Small intestine (tissue), 7 donors: ENCODE data around the gene CCNI2. TPM values are rescaled to one million over a fixed set of nuclear protein-coding genes. Genes with fewer than 3 reads are reported as not detected.
"Not testable (repeated sequence)": the region's sequence is repeated elsewhere in the genome, so short reads cannot be mapped to it uniquely, and the experiment has no call there.

Experiments
- DNase-seq, 2 donors: peaks; one replicate each; pipeline versions ENCODE4 v3.0.0 to v3.0.0-alpha.2; 2013
- FAIRE-seq: peaks from 2 replicates; lab custom pipeline; 2012; peaks lifted over from hg19 to GRCh38; lab: Jason Lieb, UNC
- H3K27ac ChIP-seq, 3 donors: one replicate each; pipeline ENCODE4 v1.5.1; 2013; ENCODE audit warnings: low read length in 2 of 3, mild to moderate bottlenecking in 2 of 3, control low read depth in 1 of 3, inconsistent platforms in 1 of 3, low read depth in 1 of 3, moderate library complexity in 1 of 3
- H3K27me3 ChIP-seq, 3 donors: one replicate each; pipeline ENCODE4 v1.6.1; 2013; ENCODE audit warnings: low read length in 3 of 3, inconsistent platforms in 1 of 3; ENCODE audit not compliant: control insufficient read depth in 3 of 3, insufficient read depth in 3 of 3
- H3K36me3 ChIP-seq, 3 donors: one replicate each; pipeline ENCODE4 v1.6.1; 2013; ENCODE audit warnings: low read length in 3 of 3, inconsistent platforms in 1 of 3, low read depth in 1 of 3, mild to moderate bottlenecking in 1 of 3, moderate library complexity in 1 of 3; ENCODE audit not compliant: control insufficient read depth in 3 of 3, insufficient read depth in 2 of 3
- H3K4me1 ChIP-seq, 3 donors: one replicate each; pipeline ENCODE4 v1.6.1; 2013; ENCODE audit warnings: low read length in 2 of 3, inconsistent platforms in 1 of 3, low read depth in 1 of 3, mild to moderate bottlenecking in 1 of 3, moderate library complexity in 1 of 3; ENCODE audit not compliant: control insufficient read depth in 3 of 3, insufficient read depth in 2 of 3
- H3K4me3 ChIP-seq, 3 donors: one replicate each; pipeline ENCODE4 v1.5.1; 2013; ENCODE audit warnings: low read length in 3 of 3, control low read depth in 1 of 3, inconsistent platforms in 1 of 3, low read depth in 1 of 3, mild to moderate bottlenecking in 1 of 3, moderate library complexity in 1 of 3
- H3K9me3 ChIP-seq, 2 donors: one replicate each; pipeline ENCODE4 v1.6.1; 2013; ENCODE audit warnings: low read depth in 1 of 2, low read length in 1 of 2; ENCODE audit not compliant: control insufficient read depth in 2 of 2, insufficient read depth in 1 of 2
- WGBS, 3 donors: extraction: QIAGEN DNeasy Blood & Tissue Kit; methylation state at CpG; one replicate each; pipeline ENCODE4 v1.1.7; 2013; 5-methylcytosine and 5-hydroxymethylcytosine counted together
- polyA plus RNA-seq, 4 donors: library from polyadenylated mRNA; stranded (reverse) in 3 of 4; unstranded in 1 of 4; fragments of 200-250 nt in 3 of 4; fragments of 120-200 nt in 1 of 4; gene quantifications; one replicate each; pipeline versions ENCODE4 v1.2.1 to v1.2.3, GENCODE V29; 2013
- donor health status: healthy with polysubstance abuse.
- donor health status: control.
- donor health status: control.
- donor health status: Bipolar disorder and iron deficiency.
- donor health status: healthy.

CCNI2 gene
- polyA plus RNA-seq, 4 donors: 1.6 to 8.2 (median 5.0) TPM

- WGBS, 3 donors: 75 to 91% (median 86%) methylated on average over 2 of the region's 2 CpGs
- H3K27ac ChIP-seq: no peak overlapping the region
- no peaks in the 10 kb centered on the region for H3K4me1 ChIP-seq
- DNase-seq (no peak), FAIRE-seq (no peak)
- H3K9me3 ChIP-seq: peaks cover 0 to 7% of the 10 kb centered on the region in 2 donors
- no peaks in the 10 kb centered on the region for H3K27me3 ChIP-seq
- H3K36me3 ChIP-seq: no peaks in the 10 kb centered on the region
- H3K4me3 ChIP-seq: no peak overlapping the region
Observed at GRCh38 chr5:132800545-132800944, 53.3 kb downstream of the CCNI2 start.

DNA sequence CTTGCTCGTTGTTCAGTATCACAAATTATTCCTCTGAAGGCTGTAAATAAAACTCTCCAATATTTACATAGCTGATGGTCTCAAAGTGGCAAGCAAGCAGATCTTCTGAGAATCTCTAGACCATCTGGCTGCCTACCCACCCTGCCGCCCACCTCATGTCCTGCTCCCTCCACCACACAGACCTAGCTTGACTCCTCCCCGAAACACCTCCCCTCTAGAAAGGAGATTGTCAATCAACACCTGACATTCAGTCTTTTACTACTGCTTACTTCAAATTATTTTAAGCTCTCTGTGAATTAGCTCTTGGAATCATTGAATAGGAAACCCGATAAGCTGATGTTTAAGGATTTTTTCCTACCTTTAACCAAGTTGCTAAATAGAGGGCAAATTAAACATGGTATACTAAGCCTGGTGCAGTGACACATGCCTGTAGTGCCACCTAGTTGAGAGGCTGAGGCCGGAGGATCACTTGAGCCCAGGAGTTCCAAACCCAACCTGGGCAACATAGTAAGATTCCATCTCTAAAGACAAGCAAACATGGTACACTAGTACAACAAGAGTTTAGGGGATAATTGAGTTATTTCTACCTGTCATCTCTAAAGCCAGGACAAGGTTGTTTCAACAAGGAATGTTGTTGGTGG, 54.9 kb downstream of the CCNI2 start:
- H3K4me3 ChIP-seq: no peak overlapping the region
- DNase-seq: no peak
- FAIRE-seq: no peak
- H3K36me3 ChIP-seq: no peaks in the 10 kb centered on the region
- H3K27me3 ChIP-seq: no peaks in the 10 kb centered on the region
- peaks cover 0 to 7% of the 10 kb centered on the region in 2 donors for H3K9me3 ChIP-seq
- 73 to 79% (median 77%) methylated on average over 5 of the region's 5 CpGs for WGBS, 3 donors
- H3K4me1 ChIP-seq: no peaks in the 10 kb centered on the region
- no peak overlapping the region for H3K27ac ChIP-seq

DNA sequence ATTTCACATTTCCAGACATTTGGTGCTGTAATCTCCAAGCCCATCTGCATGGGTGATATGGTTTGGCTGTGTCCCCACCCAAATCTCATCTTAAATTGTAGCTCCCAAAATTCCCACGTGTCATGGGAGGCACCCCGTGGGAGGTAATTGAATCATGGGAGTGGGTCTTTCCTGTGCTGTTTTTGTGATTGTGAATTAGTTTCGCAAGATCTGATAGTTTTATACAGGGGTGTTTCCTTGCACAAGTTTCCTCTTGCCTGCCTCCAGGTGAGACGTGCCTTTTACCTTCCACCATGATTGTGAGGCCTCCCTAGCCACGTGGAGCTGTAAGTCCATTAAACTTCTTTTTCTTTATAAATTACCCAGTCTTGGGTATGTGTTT, 55.5 kb downstream of the CCNI2 start:
- FAIRE-seq, H3K27ac ChIP-seq, H3K9me3 ChIP-seq, H3K27me3 ChIP-seq, H3K4me3 ChIP-seq, H3K4me1 ChIP-seq, DNase-seq, H3K36me3 ChIP-seq: not testable (repeated sequence)
- 70 to 75% (median 74%) methylated on average over 5 of the region's 5 CpGs for WGBS, 3 donors

Other genes starting within 250 kb of the CCNI2 start
- gene IL5, start 203.9 kb upstream of the CCNI2 start, polyA plus RNA-seq: under 1 TPM in 1 of 4 donors, not detected in 3; 0.43 TPM
- gene RAD50, start 190.4 kb upstream of the CCNI2 start, polyA plus RNA-seq: 10 to 100 TPM in 3 of 4 donors, 1 to 10 TPM in 1; 6.8 to 32.8 (median 11.0) TPM
- under 1 TPM in 1 of 4 donors, not detected in 3; 0.54 TPM for gene IL13, start 89.3 kb upstream of the CCNI2 start, polyA plus RNA-seq
- gene IL4, start 73.4 kb upstream of the CCNI2 start, polyA plus RNA-seq: not detected
- 1 to 10 TPM in 3 of 4 donors, under 1 TPM in 1; 0.54 to 4.7 (median 2.7) TPM for gene KIF3A, start 9.9 kb upstream of the CCNI2 start, polyA plus RNA-seq
- 10 to 100 TPM; 14.6 to 38.8 (median 26.3) TPM for gene SEPTIN8, start 29.8 kb downstream of the CCNI2 start, polyA plus RNA-seq
- 10 to 100 TPM; 25.6 to 75.4 (median 66.1) TPM for gene SOWAHA, start 65.9 kb downstream of the CCNI2 start, polyA plus RNA-seq
- 10 to 100 TPM in 3 of 4 donors, 1 to 10 TPM in 1; 9.2 to 72.2 (median 15.0) TPM for gene SHROOM1, start 83.2 kb downstream of the CCNI2 start, polyA plus RNA-seq
- gene GDF9, start 119.0 kb downstream of the CCNI2 start, polyA plus RNA-seq: under 1 TPM in 3 of 4 donors, not detected in 1; 0.32 to 0.67 (median 0.34) TPM
- gene UQCRQ, start 119.2 kb downstream of the CCNI2 start, polyA plus RNA-seq: 100 to 1,000 TPM; 225 to 872 (median 544) TPM
- gene LEAP2, start 126.2 kb downstream of the CCNI2 start, polyA plus RNA-seq: 10 to 100 TPM in 1 of 4 donors, 1 to 10 TPM in 3; 2.2 to 12.3 (median 6.6) TPM
- gene AFF4, start 216.2 kb downstream of the CCNI2 start, polyA plus RNA-seq: 10 to 100 TPM in 2 of 4 donors, 1 to 10 TPM in 2; 7.0 to 45.7 (median 10.2) TPM